Measurements from ENCODE around the gene FAM229A.
A peak's percentile ranks its signal among the peaks of the same experiment; 100 is the strongest.

Gene FAM229A

GRCh38 chr1:32346532-32347157 is 15.6 kb downstream of the FAM229A start:
- DNase-seq, result no peak

GRCh38 chr1:32345289-32345827 is 16.9 kb downstream of the FAM229A start:
- DNase-seq, result no peak

GRCh38 chr1:32342704-32343103 is 19.6 kb downstream of the FAM229A start:
- DNase-seq, result no peak

GRCh38 chr1:32341971-32342370 is 20.3 kb downstream of the FAM229A start:
- no peak for DNase-seq

GRCh38 chr1:32341186-32341757 is 21.0 kb downstream of the FAM229A start:
- DNase-seq, result no peak

- no peak for DNase-seq
Measured at GRCh38 chr1:32339363-32339978, 22.8 kb downstream of the FAM229A start.

GRCh38 chr1:32338637-32339145 is 23.6 kb downstream of the FAM229A start:
- no peak for DNase-seq

GRCh38 chr1:32337855-32338636 is 24.2 kb downstream of the FAM229A start:
- DNase-seq, result no peak

GRCh38 chr1:32336963-32337675 is 25.2 kb downstream of the FAM229A start:
- peak; percentile 36 for DNase-seq

- no peak for DNase-seq
Measured at GRCh38 chr1:32336591-32336932, 25.7 kb downstream of the FAM229A start.

GRCh38 chr1:32335790-32336590 is 26.3 kb downstream of the FAM229A start, which contains the start of gene MARCKSL1:
TSS of gene MARCKSL1 (minus strand) at chr1:32336233. CDS start at chr1:32336033, 200 bp downstream.
- DNase-seq, result peak; percentile 83

GRCh38 chr1:32335535-32335789 is 26.8 kb downstream of the FAM229A start:
- no peak for DNase-seq

GRCh38 chr1:32334864-32335534 is 27.3 kb downstream of the FAM229A start:
- peak; percentile 63 for DNase-seq

- DNase-seq, result no peak
Measured at GRCh38 chr1:32334274-32334861, 27.9 kb downstream of the FAM229A start.

- no peak for DNase-seq
Measured at GRCh38 chr1:32333251-32333963, 28.9 kb downstream of the FAM229A start.

- DNase-seq, result no peak
Measured at GRCh38 chr1:32332290-32333079, 29.8 kb downstream of the FAM229A start.

GRCh38 chr1:32331549-32331948 is 30.7 kb downstream of the FAM229A start:
- no peak for DNase-seq

GRCh38 chr1:32330558-32331151 is 31.6 kb downstream of the FAM229A start:
- DNase-seq, result no peak

- no peak for DNase-seq
Measured at GRCh38 chr1:32329931-32330466, 32.3 kb downstream of the FAM229A start.
